ENCODE results near the gene PLOD1.
"Not testable (repeated sequence)": the region's sequence is repeated elsewhere in the genome, so short reads cannot be mapped to it uniquely, and the experiment has no call there.

Gene PLOD1

GRCh38 chr1:11938722-11939526, 4.4 kb downstream of the PLOD1 start:
- Histone ChIP-seq H3K9ac (ENCODE audit: low read length in 2 of 2) (peak overlapping the region in 1 of 2 donors; percentile 29), H3K27me3 (ENCODE audit: control insufficient read depth in 1 of 2, insufficient read depth in 2 of 2, low read length in 2 of 2) (no peaks in the 10 kb centered on the region), H3K9me3 (ENCODE audit: control insufficient read depth in 2 of 2, low read length in 2 of 2) (no peaks in the 10 kb centered on the region), H3K36me3 (ENCODE audit: control insufficient read depth in 2 of 2, insufficient read depth in 2 of 2, low read length in 2 of 2) (no peaks in the 10 kb centered on the region), H3K27ac (ENCODE audit: low read length) (peak overlapping the region; percentile 31), H3K4me3 (ENCODE audit: low read length in 2 of 2) (peak overlapping the region in 1 of 2 donors; percentile 22), H3K4me1 (ENCODE audit: control insufficient read depth, insufficient read depth, low read length) (peaks cover 37% of the 10 kb centered on the region)

- H3K27ac ChIP-seq (ENCODE audit: low read length), result peak overlapping the region; percentile 58
- H3K27me3 ChIP-seq (ENCODE audit: control insufficient read depth in 1 of 2, insufficient read depth in 2 of 2, low read length in 2 of 2); H3K4me3 ChIP-seq (ENCODE audit: low read length in 2 of 2); H3K9ac ChIP-seq (ENCODE audit: low read length in 2 of 2); H3K36me3 ChIP-seq (ENCODE audit: control insufficient read depth in 2 of 2, insufficient read depth in 2 of 2, low read length in 2 of 2); H3K9me3 ChIP-seq (ENCODE audit: control insufficient read depth in 2 of 2, low read length in 2 of 2): not testable (repeated sequence)
- H3K4me1 ChIP-seq (ENCODE audit: control insufficient read depth, insufficient read depth, low read length), result peaks cover 33% of the 10 kb centered on the region
These were observed 5.3 kb downstream of the PLOD1 start for GRCh38 chr1:11939794-11940193.

GRCh38 chr1:11940260-11940921, 5.9 kb downstream of the PLOD1 start:
- H3K4me1 ChIP-seq (ENCODE audit: control insufficient read depth, insufficient read depth, low read length), result peaks cover 29% of the 10 kb centered on the region
- peak overlapping the region; percentile 58 for H3K27ac ChIP-seq (ENCODE audit: low read length)
- no peak overlapping the region for H3K9ac ChIP-seq (ENCODE audit: low read length in 2 of 2)
- H3K36me3 ChIP-seq (ENCODE audit: control insufficient read depth in 2 of 2, insufficient read depth in 2 of 2, low read length in 2 of 2), result no peaks in the 10 kb centered on the region
- no peaks in the 10 kb centered on the region for H3K9me3 ChIP-seq (ENCODE audit: control insufficient read depth in 2 of 2, low read length in 2 of 2)
- H3K27me3 ChIP-seq (ENCODE audit: control insufficient read depth in 1 of 2, insufficient read depth in 2 of 2, low read length in 2 of 2), result no peaks in the 10 kb centered on the region
- no peak overlapping the region for H3K4me3 ChIP-seq (ENCODE audit: low read length in 2 of 2)

- no peak overlapping the region for H3K4me3 ChIP-seq (ENCODE audit: low read length in 2 of 2)
- peaks cover 0 to 3% of the 10 kb centered on the region in 2 donors for H3K36me3 ChIP-seq (ENCODE audit: control insufficient read depth in 2 of 2, insufficient read depth in 2 of 2, low read length in 2 of 2)
- no peaks in the 10 kb centered on the region for H3K27me3 ChIP-seq (ENCODE audit: control insufficient read depth in 1 of 2, insufficient read depth in 2 of 2, low read length in 2 of 2)
- peak overlapping the region; percentile 37 for H3K27ac ChIP-seq (ENCODE audit: low read length)
- H3K9ac ChIP-seq (ENCODE audit: low read length in 2 of 2), result peak overlapping the region in 1 of 2 donors; percentile 36
- peaks cover 21% of the 10 kb centered on the region for H3K4me1 ChIP-seq (ENCODE audit: control insufficient read depth, insufficient read depth, low read length)
- H3K9me3 ChIP-seq (ENCODE audit: control insufficient read depth in 2 of 2, low read length in 2 of 2), result no peaks in the 10 kb centered on the region
These were observed 7.8 kb downstream of the PLOD1 start for GRCh38 chr1:11942280-11942679.

GRCh38 chr1:11943619-11944018, 9.1 kb downstream of the PLOD1 start:
- Histone ChIP-seq H3K27me3 (ENCODE audit: control insufficient read depth in 1 of 2, insufficient read depth in 2 of 2, low read length in 2 of 2) (no peaks in the 10 kb centered on the region), H3K9me3 (ENCODE audit: control insufficient read depth in 2 of 2, low read length in 2 of 2) (no peaks in the 10 kb centered on the region), H3K9ac (ENCODE audit: low read length in 2 of 2) (no peak overlapping the region), H3K36me3 (ENCODE audit: control insufficient read depth in 2 of 2, insufficient read depth in 2 of 2, low read length in 2 of 2) (peaks cover 0 to 11% of the 10 kb centered on the region in 2 donors), H3K4me1 (ENCODE audit: control insufficient read depth, insufficient read depth, low read length) (peaks cover 14% of the 10 kb centered on the region), H3K4me3 (ENCODE audit: low read length in 2 of 2) (no peak overlapping the region), H3K27ac (ENCODE audit: low read length) (no peak overlapping the region)

GRCh38 chr1:11944358-11944931, 9.9 kb downstream of the PLOD1 start:
- Histone ChIP-seq H3K9me3 (ENCODE audit: control insufficient read depth in 2 of 2, low read length in 2 of 2) (no peaks in the 10 kb centered on the region), H3K9ac (ENCODE audit: low read length in 2 of 2) (no peak overlapping the region), H3K4me1 (ENCODE audit: control insufficient read depth, insufficient read depth, low read length) (peaks cover 10% of the 10 kb centered on the region), H3K27me3 (ENCODE audit: control insufficient read depth in 1 of 2, insufficient read depth in 2 of 2, low read length in 2 of 2) (no peaks in the 10 kb centered on the region), H3K27ac (ENCODE audit: low read length) (no peak overlapping the region), H3K36me3 (ENCODE audit: control insufficient read depth in 2 of 2, insufficient read depth in 2 of 2, low read length in 2 of 2) (peaks cover 0 to 19% of the 10 kb centered on the region in 2 donors), H3K4me3 (ENCODE audit: low read length in 2 of 2) (no peak overlapping the region)

GRCh38 chr1:11946647-11947046, 12.1 kb downstream of the PLOD1 start:
- Histone ChIP-seq H3K27me3 (ENCODE audit: control insufficient read depth in 1 of 2, insufficient read depth in 2 of 2, low read length in 2 of 2) (no peaks in the 10 kb centered on the region), H3K36me3 (ENCODE audit: control insufficient read depth in 2 of 2, insufficient read depth in 2 of 2, low read length in 2 of 2) (peaks cover 13 to 31% of the 10 kb centered on the region in 2 donors), H3K9ac (ENCODE audit: low read length in 2 of 2) (no peak overlapping the region), H3K9me3 (ENCODE audit: control insufficient read depth in 2 of 2, low read length in 2 of 2) (no peaks in the 10 kb centered on the region), H3K4me1 (ENCODE audit: control insufficient read depth, insufficient read depth, low read length) (no peaks in the 10 kb centered on the region), H3K4me3 (ENCODE audit: low read length in 2 of 2) (no peak overlapping the region), H3K27ac (ENCODE audit: low read length) (no peak overlapping the region)

- no peak overlapping the region for H3K27ac ChIP-seq (ENCODE audit: low read length)
- no peaks in the 10 kb centered on the region for H3K27me3 ChIP-seq (ENCODE audit: control insufficient read depth in 1 of 2, insufficient read depth in 2 of 2, low read length in 2 of 2)
- H3K4me3 ChIP-seq (ENCODE audit: low read length in 2 of 2), result no peak overlapping the region
- peaks cover 22 to 46% of the 10 kb centered on the region in 2 donors for H3K36me3 ChIP-seq (ENCODE audit: control insufficient read depth in 2 of 2, insufficient read depth in 2 of 2, low read length in 2 of 2)
- no peak overlapping the region for H3K9ac ChIP-seq (ENCODE audit: low read length in 2 of 2)
- H3K9me3 ChIP-seq (ENCODE audit: control insufficient read depth in 2 of 2, low read length in 2 of 2), result no peaks in the 10 kb centered on the region
- H3K4me1 ChIP-seq (ENCODE audit: control insufficient read depth, insufficient read depth, low read length), result no peaks in the 10 kb centered on the region
These were observed 14.4 kb downstream of the PLOD1 start for GRCh38 chr1:11948822-11949458.

- no peak overlapping the region for H3K4me3 ChIP-seq (ENCODE audit: low read length in 2 of 2)
- no peak overlapping the region for H3K27ac ChIP-seq (ENCODE audit: low read length)
- peaks cover 38 to 61% of the 10 kb centered on the region in 2 donors for H3K36me3 ChIP-seq (ENCODE audit: control insufficient read depth in 2 of 2, insufficient read depth in 2 of 2, low read length in 2 of 2)
- no peaks in the 10 kb centered on the region for H3K9me3 ChIP-seq (ENCODE audit: control insufficient read depth in 2 of 2, low read length in 2 of 2)
- no peaks in the 10 kb centered on the region for H3K27me3 ChIP-seq (ENCODE audit: control insufficient read depth in 1 of 2, insufficient read depth in 2 of 2, low read length in 2 of 2)
- H3K4me1 ChIP-seq (ENCODE audit: control insufficient read depth, insufficient read depth, low read length), result no peaks in the 10 kb centered on the region
- H3K9ac ChIP-seq (ENCODE audit: low read length in 2 of 2), result no peak overlapping the region
These were observed 17.4 kb downstream of the PLOD1 start for GRCh38 chr1:11951901-11952300.

- Histone ChIP-seq H3K9ac (ENCODE audit: low read length in 2 of 2) (no peak overlapping the region), H3K36me3 (ENCODE audit: control insufficient read depth in 2 of 2, insufficient read depth in 2 of 2, low read length in 2 of 2) (peaks cover 45 to 66% of the 10 kb centered on the region in 2 donors), H3K27me3 (ENCODE audit: control insufficient read depth in 1 of 2, insufficient read depth in 2 of 2, low read length in 2 of 2) (no peaks in the 10 kb centered on the region), H3K4me1 (ENCODE audit: control insufficient read depth, insufficient read depth, low read length) (no peaks in the 10 kb centered on the region), H3K27ac (ENCODE audit: low read length) (no peak overlapping the region), H3K4me3 (ENCODE audit: low read length in 2 of 2) (no peak overlapping the region), H3K9me3 (ENCODE audit: control insufficient read depth in 2 of 2, low read length in 2 of 2) (no peaks in the 10 kb centered on the region)
These were observed 18.1 kb downstream of the PLOD1 start for GRCh38 chr1:11952455-11953109.
